ENCODE data around the gene HSBP1L1. TPM values are rescaled to one million over a fixed set of nuclear protein-coding genes. Genes with fewer than 3 reads are reported as not detected.
A peak's percentile ranks its signal among the peaks of the same experiment; 100 is the strongest.

HSBP1L1 gene
- total and polyA plus RNA-seq, 2 of the 13 experiments (the other 11 are each of a cell fraction or from before 2014, with no cell fraction given): 22.6 to 45.1 TPM

DNA sequence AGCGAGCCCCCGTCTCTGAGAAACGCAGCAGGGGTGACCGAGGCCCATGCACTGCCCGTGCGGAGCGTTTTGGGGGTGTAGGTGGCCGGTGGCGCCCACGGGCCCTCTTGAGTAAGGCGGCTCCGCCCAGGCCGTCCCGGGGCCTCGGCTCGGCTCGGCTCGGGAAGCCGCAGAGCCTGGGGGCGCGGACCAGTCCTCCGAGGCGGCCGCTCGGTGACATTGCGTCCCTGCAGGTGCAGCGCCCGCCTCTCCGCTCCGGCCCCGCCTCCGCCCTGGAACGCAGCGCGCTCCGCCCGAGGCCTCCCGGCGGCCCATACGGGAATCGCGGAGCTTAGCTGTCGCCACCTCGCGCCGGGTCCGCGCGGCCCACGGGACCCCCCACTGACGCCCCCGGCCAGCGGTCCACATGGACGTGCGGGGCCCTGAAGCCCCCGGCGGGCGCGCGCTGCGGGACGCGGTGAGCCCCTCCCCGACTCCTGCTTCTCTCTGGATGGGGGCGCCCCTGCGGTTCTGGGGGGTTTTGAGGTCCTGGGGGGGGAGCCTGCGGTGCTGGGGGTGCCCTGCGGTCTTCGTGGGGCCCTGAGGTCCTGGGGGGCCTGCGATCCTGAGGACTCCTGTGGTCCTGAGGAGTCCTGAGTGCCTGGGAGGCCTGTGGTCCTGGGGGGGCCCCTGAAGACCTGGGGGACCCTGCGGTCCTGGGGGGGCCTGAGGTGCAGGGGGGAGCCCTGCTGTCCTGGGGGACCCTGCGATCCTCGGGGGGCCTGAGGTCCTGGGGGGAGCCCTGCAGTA, at the start of gene HSBP1L1 (continued):
- TF ChIP-seq ZBTB4 (CRISPR knock-in tag; IDR thresholded peaks at IDR 0.05; ENCODE audit: borderline replicate concordance): no peak
- TF ChIP-seq ZMYM3 (CRISPR knock-in tag; IDR thresholded peaks at IDR 0.05): no peak
- no peak for TF ChIP-seq KAT2B (IDR thresholded peaks at IDR 0.05; ENCODE audit: borderline replicate concordance, low read depth, low read length)
- TF ChIP-seq ZSCAN29 (CRISPR knock-in tag; conservative IDR thresholded peaks at IDR 0.05): no peak
- TF ChIP-seq, protein P1, sequence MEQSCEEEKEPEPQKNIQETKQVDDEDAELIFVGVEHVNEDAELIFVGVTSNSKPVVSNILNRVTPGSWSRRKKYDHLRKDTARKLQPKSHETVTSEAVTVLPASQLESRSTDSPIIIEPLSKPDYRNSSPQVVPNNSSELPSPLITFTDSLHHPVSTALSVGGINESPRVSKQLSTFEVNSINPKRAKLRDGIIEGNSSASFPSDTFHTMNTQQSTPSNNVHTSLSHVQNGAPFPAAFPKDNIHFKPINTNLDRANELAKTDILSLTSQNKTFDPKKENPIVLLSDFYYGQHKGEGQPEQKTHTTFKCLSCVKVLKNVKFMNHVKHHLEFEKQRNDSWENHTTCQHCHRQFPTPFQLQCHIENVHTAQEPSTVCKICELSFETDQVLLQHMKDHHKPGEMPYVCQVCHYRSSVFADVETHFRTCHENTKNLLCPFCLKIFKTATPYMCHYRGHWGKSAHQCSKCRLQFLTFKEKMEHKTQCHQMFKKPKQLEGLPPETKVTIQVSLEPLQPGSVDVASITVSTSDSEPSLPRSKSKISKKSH (CRISPR knock-in tag; IDR thresholded peaks at IDR 0.05; ENCODE audit: borderline replicate concordance): no peak
- no peak for TF ChIP-seq ATAD3A (CRISPR knock-in tag; IDR thresholded peaks at IDR 0.05)
- TF ChIP-seq ZNF510 (CRISPR knock-in tag; IDR thresholded peaks at IDR 0.05; ENCODE audit: low read depth): 0 out of 2 replicates have a peak, but pooled peaks have one; percentile 29
- TF ChIP-seq ZNF3 (CRISPR knock-in tag; IDR thresholded peaks at IDR 0.05): no peak
- TF ChIP-seq KLF15 (CRISPR knock-in tag; IDR thresholded peaks at IDR 0.05; ENCODE audit: borderline replicate concordance): no peak
- no peak for TF ChIP-seq PLRG1 (conservative IDR thresholded peaks at IDR 0.05)
- no peak; the same call in 1 of the 2 replicates for TF ChIP-seq MXD1 (CRISPR knock-in tag; IDR thresholded peaks at IDR 0.05)
- peak; percentile 74 for TF ChIP-seq SAP130 (CRISPR knock-in tag; IDR thresholded peaks at IDR 0.05; ENCODE audit: low read depth)
- TF ChIP-seq SRSF9 (IDR thresholded peaks at IDR 0.05; ENCODE audit: borderline replicate concordance, insufficient read depth, low read depth, low read length, poor library complexity, severe bottlenecking): no peak
- TF ChIP-seq ZNF766 (CRISPR knock-in tag; IDR thresholded peaks at IDR 0.05; ENCODE audit: borderline replicate concordance): peak; percentile 33; the same call in 1 of the 2 replicates
- no peak for TF ChIP-seq SMAD9 (CRISPR knock-in tag; IDR thresholded peaks at IDR 0.05)
- no peak for TF ChIP-seq ZSCAN30 (CRISPR knock-in tag; IDR thresholded peaks at IDR 0.05)
- no peak for TF ChIP-seq ZNF781 (CRISPR knock-in tag; IDR thresholded peaks at IDR 0.05; ENCODE audit: borderline replicate concordance, not compliant biosample characterization)
- TF ChIP-seq FOXO1 (CRISPR knock-in tag; IDR thresholded peaks at IDR 0.05): 0 out of 2 replicates have a peak, but pooled peaks have one; percentile 33
- TF ChIP-seq SMAD3 (CRISPR knock-in tag; IDR thresholded peaks at IDR 0.05): no peak
- no peak for TF ChIP-seq ASH2L (IDR thresholded peaks at IDR 0.05; ENCODE audit: insufficient read length, low read depth, low read length)
- no peak for TF ChIP-seq ARID3A (IDR thresholded peaks at IDR 0.05; ENCODE audit: low read depth, low read length)
- no peak for TF ChIP-seq ZNF572 (CRISPR knock-in tag; IDR thresholded peaks at IDR 0.05)

All from HepG2 (cell line).